ENCODE data around the gene TNS1. TPM values are rescaled to one million over a fixed set of nuclear protein-coding genes. Genes with fewer than 3 reads are reported as not detected.

TNS1 gene
- total RNA-seq, 1 experiment from 2014 or later = 0.74 TPM

DNA sequence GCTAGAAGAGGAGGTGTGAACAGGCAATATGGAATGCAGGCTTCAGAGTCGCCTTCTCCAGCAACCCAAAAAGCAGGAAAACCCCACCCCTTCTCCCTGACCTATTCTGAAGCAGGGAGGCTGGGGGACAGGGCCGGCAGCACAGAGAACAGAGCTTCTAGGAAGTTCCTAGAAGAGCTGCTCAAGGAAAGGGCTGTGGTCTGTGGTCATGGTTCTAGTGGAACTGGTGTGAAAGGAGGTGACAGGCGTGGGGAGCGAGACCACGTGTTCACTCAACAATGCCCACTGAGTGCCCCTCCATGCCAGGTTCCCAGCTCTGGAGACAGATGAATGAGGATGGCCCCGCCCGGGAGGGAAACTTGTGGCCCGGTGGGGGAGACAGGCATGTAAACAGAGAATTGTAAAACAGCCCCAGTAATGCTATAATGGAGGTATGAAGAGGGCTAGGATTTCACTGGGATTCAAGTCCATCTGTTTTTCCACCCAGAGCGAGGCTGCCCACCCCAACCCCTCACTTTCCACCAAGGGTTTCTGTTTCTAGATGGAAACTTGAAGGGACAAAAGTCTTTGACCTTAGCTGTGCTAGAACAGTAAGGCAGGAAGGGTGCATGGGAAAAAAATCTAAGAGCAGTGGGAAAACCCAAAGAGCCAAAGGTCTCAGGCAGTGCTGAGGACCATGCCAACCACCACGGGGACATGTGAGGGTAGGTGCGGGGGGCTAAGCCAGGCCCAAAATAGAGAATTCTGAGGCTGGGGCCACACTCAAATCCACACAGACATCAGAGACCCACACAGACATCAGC lies 71.8 kb downstream of the TNS1 start:
- DNase-seq (ENCODE audit: low spot score) = no peak

DNA sequence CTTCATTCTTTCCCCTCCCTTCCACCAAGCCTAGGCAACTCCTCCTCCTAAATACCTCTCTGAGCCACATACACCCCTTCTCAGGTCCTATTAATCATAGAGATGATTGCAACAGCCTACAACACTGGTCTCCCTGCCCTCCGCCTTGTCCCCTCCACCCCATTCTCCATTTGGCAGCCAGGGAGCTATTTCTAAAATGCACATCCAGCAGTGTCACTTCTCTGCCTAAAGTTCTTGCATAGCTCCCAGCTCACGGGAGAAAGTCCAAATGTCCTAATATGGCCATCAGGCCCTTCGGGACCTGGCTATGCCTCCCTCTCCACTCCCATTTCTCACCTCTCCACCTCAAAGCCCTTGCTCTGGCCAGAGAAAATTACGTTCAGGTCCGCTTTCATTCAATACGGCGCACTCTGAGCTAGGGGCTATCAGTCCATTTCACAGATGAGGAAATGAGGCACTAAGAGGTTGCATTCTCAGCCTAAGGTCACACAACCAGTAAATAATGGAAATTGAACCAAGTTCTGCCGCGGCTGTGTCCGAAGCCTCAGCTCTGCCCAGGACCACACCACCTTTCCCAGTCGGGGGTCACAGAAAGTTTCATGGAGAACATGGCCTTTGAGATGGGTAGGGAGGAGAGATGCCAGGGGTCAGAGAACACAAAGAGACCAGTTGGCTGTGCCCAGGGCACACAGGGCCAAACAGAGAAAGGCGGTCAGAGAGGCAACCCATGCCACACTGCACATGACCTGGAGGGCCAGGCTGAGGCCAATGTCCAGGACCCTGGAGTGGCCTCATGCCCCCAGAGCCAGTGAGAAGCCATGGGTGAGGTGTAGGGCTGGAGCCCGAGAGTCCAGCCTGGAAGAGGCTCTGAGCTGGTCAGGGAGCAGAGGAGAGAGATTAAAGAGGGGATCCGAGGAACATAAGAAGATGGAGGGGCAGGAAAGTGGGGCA lies 72.8 kb downstream of the TNS1 start:
- no peak for DNase-seq (ENCODE audit: low spot score)

DNA sequence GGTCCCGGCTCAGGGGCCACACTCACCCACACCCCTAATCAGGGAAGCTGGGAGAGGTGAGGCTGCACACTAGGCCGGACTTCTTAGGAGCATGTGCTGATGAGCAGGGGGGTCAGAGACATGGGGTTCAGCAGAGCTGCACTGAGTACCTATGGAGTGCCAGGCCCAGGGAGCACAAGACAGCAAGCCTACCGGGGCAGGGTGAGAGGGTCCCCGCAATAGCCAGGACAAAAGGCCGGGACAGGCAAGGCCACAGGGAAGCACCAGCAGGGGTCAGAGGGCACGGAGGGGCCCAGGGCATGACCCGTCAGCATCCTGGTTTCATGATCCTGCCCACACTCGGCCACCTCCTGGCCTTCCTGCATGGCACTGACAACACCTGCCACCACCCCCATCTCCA lies 73.5 kb downstream of the TNS1 start:
- DNase-seq (ENCODE audit: low spot score) = no peak

DNA sequence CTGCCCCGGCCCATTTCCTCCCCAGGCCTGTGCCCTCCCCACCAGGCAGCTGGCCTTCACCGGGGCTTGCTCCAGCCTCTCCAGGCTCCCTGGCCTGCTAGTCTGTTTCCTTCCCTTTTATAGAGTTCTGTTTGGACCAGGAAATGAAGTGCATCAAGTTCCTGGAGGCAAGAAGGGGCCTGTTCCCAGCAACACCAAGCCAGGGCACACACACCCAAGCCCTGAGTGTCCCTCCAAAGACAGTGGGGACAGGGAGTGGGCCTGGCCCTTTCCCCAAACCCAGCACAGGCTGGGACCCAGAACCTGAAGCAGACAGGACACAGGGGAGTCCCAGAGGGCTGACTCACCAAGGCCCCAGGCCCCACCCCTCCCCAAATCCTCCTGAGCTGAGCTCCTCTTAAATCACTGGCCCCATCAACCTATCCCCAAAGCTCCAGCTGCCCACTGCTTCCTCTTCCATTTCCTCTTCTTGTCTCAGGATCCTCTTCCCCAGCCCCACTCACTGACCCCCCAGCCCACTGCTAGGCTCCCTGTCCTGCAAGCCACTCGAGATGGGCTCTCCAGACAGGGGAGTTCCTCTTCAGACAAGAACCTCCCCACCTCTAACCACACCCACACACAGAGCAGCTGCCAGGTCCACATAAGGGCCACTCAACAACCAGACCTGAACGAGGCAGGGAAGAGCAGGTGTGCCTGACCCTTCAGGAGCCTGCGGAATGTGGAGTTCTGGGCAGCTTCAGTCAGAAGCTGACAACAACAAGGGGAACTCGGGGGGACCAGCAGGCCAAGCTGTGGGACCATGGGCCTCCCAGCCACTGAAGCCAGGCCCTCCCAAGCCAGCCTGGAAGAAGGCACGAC lies 74.2 kb downstream of the TNS1 start:
- no peak for DNase-seq (ENCODE audit: low spot score)

DNA sequence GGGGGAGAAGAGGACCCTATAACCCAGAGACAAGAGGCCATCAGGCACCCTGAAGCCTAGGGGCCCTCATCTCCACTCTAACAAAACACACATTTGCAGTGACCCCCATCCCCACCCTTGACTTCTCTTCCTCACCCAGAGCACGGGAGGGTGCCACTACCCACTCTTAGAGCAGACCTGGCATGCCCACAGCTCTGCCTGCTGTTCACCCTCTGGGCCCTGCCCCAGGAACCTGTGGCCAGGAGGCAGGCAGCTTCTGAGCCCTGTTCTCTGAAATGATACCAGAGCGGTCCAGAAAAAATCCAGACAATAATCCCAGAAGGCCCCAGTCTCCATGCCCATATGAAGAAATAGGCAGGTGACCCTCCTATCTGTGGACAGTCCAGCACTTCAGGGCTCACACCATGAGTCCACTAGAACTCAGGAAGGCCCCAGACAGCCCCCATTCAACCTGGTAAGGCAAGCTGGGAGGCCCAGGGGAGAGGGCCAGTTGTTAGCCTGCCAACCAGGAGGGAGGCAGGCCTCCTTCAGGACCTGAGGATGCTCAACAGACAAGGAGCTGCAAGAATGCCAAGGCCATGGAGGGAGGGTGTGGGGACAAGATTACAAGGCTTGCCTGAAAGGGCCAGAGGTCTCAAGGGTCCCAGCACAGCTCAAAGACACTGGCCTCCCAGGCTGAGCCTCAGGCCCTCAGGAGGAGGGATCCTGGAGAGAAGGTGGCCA lies 75.0 kb downstream of the TNS1 start:
- DNase-seq (ENCODE audit: low spot score) = no peak

DNA sequence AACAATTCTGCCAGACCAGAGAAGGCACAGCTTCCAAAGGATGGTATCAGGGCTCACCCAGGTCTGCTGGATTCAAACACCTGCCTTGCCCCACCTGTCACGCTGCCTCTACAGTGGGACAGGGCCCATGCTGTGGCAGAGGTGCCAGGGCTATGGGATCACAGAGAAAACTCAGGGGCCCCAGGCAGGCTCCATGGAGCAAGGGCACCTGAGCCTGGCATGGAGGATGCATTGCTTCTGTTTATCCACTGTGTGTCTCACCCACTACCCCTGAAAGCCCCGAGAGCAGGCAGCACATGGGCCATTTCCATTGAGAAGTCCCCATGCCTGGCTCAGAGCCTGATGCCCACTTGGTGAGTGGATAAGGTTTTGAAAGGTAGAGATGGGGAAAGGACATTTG lies 76.0 kb downstream of the TNS1 start:
- no peak for DNase-seq (ENCODE audit: low spot score)

DNA sequence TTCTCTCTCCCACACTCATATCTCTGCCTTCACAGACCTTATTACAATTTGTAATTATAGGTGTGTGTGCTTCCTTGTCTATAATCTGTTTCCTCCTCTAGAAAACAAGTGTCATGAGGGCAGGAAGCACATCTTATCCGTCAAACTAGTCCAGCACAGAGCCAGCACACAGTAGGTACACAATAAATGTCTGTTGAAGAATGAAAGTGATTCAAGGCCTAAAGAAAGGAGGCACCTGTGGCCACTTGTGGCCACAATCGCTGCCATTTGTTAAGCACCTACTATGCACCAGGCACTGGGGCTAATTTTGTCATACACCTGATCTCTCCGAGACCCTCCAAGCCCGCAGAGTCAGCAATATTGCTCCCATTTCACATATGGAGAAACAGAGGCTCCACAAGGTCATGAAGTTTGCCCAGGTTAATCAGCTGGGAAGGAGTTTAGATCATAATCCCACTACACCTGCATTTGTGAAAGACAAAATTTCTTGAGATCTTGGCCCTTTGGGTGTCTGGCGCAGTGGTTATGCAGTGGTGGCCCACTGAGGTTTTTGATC lies 78.4 kb downstream of the TNS1 start:
- DNase-seq (ENCODE audit: low spot score) = no peak

DNA sequence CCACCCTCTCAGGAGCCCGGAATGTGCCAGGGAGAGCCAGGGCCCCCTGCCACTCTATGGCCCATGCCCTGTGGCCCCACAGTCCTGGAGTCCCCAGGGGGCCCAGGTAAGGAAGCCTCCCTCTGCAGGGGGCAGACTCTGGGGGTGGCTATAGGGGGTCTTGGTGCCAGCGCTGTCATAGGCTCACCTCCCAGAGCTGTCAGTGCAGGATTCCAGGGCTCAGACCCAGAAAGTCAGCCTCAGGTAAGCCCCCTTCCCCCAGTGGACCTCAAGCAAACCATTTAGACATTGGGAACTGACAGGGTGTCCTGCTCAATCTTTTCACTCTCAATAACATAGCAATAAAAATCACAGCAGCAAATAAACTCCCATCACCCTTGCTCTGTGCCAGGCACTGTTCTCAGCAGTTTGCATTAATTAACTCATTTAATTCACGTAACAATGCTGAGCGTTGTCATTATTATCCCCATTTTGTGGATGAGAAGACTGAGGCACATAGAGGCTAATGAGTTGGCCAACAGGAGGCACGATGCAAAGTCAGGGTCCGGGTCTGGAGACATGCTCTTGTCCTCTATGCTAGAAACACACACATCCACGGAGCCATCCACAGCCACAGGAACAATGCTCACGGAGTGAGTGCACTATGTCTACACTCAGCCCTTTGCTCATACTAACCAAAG lies 79.6 kb downstream of the TNS1 start:
- no peak for DNase-seq (ENCODE audit: low spot score)

DNA sequence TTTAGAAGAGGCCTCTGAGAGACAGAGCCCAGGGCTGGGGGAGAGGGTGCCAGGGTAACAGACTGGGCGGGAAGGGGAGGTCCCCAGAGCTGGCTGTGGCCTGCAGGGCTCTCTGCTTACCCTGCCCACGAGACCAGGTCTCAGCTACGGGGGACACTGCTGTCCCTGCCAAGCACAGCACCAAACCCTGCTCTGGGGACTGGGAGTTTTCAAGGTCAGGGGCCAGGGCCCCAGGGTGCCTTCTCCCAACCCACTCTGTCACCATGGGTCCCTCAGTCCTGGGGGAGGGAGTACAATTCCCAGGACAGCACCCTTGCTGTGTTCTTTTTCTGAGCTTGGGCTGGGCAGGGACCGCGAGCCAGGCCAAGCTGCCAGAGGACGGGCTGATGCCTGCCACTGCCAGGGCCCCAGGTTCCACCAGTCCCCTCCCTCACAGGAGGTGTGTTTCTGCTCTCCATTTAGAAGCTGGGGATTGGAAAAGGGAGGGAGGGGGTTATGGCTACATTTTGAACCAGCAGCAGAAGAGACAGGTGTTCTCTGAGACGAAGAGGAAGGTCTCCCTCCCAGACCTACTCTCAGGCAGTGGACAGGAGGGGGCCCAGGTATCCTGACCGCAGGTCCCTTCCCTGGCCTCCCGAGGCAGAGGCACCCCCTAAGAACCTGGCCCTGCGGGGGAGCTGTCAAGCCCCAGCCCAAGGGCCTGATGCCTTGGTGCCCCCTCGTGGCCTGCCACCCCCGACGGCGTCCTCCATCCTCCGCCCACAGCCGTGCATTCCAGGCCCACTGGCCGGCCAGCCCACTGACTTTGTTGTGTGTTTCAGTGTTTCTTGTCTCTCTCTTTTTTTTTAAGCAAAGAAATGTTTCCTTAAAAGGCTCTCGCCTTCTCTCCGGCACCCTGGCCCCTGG lies 80.4 kb downstream of the TNS1 start:
- DNase-seq (ENCODE audit: low spot score) = no peak

DNA sequence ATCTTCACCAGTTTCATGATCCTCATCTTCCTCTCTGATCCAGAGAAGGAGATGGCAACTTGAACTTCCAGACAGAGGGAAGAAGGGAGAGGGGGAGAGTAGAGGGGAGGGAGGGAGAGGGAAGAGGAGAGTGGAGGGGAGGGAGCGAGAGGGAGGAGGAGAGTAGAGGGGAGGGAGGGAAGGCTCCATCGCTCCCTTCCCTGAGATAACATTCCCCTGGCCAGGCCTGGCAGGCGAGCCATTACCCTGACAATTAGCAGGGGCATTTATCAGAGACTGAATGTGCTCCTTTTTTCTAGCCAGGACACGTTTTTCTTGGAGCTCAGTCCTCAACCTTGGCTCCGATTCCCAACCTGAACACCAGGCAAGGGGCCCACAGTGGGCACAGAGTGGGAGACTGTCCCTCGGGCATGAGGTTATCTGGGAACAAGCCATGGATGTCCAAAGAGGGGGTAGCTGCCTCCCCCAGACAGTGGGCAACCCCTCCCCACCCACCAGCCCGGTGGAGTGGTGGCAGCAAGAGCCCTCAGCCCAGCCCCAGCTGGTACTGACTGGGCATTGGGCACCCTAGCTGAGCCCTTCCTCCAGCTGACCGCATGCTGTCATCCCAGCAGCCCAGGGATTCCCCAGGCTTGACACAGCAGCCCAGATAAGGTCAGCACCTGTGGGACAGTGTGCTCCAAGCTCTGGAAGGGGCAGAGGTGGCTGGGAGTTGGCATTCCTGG lies 81.8 kb downstream of the TNS1 start:
- no peak for DNase-seq (ENCODE audit: low spot score)

DNA sequence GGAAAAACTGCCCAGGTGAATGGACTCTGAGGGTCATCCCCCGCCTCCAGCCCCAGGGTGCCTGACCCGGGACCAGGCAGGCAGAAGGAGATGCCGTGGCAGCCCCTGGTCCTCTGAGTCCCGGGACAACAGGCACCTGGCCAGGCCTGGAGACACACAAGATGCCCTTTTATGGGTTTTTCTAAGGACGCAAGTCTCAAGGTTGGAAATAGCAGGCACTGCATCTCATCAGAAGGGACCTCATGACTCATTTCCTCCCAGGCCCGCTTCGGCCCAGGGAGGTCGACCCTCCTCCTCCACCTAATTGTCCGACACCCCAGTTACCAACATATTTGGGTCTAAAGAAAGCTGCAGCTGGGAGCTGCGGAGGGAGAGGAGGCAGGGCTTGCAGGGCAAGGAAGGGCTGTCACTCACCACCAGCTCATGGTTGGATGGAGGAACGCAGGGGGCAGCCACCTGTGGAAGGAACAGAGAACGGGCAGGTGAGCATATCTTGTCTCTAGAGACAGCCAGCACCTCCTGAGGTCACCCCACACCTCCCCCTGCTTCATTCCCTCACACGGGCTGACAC lies 82.9 kb downstream of the TNS1 start:
- peak; percentile 39 for DNase-seq (ENCODE audit: low spot score)

DNA sequence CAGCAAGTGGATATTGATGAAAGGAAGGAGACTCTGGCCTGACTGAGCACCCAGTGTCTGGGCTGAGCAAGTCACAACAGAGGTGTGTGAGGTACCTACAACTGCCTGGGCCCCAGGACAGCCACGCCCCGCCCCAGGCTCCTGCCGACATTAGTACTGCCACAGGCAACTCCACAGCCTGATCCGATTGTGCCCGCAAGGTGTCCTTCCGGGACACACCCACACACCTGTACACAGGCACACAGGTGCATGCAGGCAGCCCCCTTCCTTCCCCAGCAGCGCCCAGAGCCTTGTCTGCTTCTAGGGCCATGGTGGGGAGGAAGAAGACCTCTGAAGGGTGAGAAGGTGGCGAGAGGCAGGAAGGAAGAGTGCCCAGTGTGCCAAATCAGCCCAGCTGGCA lies 83.6 kb downstream of the TNS1 start:
- no peak for DNase-seq (ENCODE audit: low spot score)

DNA sequence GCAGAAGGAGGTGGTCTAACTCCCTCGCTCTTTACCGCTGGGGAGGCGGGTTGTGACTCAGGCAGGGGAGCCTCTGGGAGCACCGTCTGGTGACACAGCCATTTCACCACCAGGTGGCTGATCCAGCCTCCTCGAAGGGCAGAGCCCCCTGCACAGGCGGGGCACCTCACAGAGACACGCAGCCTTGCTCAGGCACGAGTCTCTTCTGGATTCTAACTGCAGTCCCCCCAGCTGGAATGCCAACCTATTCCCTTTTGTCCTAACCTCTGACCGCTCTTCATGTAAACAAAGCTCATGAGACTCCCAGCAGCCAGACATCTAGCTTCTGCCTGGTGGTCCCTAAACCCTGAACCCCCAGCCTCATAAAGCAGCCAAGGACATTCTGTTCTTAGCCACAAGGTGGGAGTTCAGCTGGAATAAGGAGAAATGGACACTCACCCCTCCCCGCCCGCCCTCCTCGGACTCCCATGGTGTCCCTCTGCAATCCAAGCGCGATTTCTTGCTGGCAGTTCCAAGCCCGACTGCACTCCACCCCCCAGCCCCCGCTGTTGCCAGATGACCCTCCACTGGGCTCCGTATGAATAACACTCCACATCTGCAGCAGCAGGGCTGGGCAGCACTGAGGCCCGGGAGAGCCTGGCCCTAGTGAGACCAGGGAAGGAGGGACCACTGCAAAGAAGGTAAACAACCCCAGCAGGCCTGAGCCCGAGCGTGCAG lies 84.3 kb downstream of the TNS1 start:
- no peak for DNase-seq (ENCODE audit: low spot score)

DNA sequence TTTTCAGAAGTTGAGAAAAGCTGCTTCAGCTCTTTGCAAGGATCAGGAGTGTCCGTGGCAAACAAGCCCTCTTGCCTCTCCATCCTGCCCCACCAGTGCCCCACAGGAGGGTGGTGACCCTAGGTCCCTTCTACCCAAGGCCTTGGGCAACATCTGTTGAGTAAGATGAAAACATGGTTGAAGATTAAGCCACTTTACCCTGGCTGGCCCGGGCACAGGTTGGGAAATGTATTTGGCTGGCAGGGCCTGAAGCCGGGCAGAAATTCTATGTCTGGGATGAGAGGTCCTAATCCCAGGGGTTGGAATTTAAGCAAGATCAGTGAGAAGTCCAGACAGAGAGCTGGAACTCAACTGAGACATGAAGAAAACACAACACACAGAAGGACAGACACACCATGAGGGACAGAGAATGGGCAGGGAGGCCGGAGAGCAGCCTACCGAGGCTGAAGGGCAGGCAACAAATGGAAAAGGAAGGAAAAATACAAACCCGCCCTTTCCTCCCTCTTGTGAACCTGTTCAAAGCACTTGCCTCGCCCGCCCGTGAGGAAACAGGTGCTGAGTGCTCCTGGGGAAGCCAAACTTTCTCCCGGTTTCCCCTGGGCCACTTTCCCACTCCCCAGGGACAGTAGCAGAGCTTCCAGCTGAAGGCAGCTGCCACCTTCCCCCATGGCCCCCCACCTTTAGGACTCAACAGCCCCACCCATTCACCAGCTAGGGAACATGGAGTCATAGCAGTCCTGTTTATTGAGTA lies 86.1 kb downstream of the TNS1 start:
- DNase-seq (ENCODE audit: low spot score) = no peak

DNA sequence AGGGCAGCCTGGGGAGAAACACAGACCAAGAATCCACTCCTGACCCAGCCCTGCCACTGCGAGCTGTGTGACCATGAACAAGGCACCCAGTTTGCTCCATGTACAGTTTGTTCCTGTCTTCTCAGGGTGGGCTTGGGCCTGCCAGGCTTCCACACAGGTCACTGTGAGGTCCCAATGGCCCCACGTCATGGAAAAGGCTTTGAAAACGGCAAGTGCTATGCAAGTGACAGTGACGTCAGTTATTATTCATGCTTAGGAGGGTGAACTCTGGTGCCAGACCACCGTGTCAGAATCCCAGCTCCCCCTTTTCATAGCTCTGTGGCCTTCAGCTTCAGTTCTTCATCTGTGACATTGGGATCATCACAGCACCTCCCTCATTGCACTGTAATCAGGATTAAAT lies 87.1 kb downstream of the TNS1 start:
- DNase-seq (ENCODE audit: low spot score) = no peak

DNA sequence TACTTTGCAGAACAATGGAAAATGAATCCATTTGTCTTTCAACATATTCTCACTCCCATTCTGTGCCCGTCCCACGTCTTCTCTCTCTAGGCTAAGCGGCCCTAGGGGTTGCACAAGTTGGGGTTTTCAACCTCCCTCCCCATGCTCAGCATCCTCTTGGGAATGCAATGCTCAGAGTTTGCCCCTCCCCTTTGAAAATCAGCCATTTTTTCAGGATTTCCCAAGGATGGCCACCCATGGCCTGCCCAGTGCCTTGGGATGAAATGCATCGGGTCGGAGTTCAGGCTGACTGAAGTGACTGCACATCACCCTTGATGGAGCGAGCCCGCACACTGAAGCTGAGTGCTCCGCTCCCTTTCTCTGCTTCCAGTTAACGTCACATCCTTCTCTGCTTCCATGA lies 87.9 kb downstream of the TNS1 start:
- DNase-seq (ENCODE audit: low spot score) = no peak

DNA sequence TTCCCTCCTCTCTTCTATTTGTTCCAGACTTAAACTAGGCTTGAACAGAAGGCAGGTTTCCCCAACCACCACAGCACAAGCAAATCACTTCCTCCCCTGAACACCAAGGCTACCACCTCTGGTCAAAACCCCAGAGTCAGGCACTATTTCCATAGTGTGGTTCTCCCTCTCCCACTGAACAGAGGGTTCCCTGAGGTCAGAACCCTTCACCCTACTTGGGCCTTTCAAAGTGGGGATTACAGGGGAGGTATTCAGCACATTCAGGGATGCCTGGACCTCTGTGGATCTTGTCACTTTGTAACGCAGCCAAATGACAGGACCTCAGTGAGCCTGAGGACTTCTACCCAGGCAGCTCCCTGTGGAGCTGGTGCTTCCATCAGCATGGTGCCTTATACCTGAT lies 88.7 kb downstream of the TNS1 start:
- no peak for DNase-seq (ENCODE audit: low spot score)

Data from H4 (cell line).